ENCODE measurements around the gene TFDP2.
"Not testable (repeated sequence)": the region's sequence is repeated elsewhere in the genome, so short reads cannot be mapped to it uniquely, and the experiment has no call there.

The TFDP2 gene

GRCh38 chr3:142013326-142013980, 135.9 kb downstream of the TFDP2 start:
- DNase-seq, result peak; percentile 4

- DNase-seq, result no peak
Measured at GRCh38 chr3:142009029-142009428, 140.3 kb downstream of the TFDP2 start.

- no peak for DNase-seq
Measured at GRCh38 chr3:142007710-142008399, 141.5 kb downstream of the TFDP2 start.

GRCh38 chr3:142004957-142005356, 144.4 kb downstream of the TFDP2 start:
- not testable (repeated sequence) for DNase-seq

- DNase-seq, result no peak
Measured at GRCh38 chr3:142004025-142004424, 145.3 kb downstream of the TFDP2 start.

- DNase-seq, result no peak
Measured at GRCh38 chr3:142003291-142003690, 146.1 kb downstream of the TFDP2 start.

- DNase-seq, result no peak
Measured at GRCh38 chr3:142000325-142000870, 148.9 kb downstream of the TFDP2 start.

- DNase-seq, result peak; percentile 34
Measured at GRCh38 chr3:141998669-141999290, 150.6 kb downstream of the TFDP2 start.

GRCh38 chr3:141996437-141996836, 152.9 kb downstream of the TFDP2 start:
- DNase-seq, result no peak

- DNase-seq, result no peak
Measured at GRCh38 chr3:141994856-141995255, 154.5 kb downstream of the TFDP2 start.

GRCh38 chr3:141992512-141992911, 156.8 kb downstream of the TFDP2 start:
- no peak for DNase-seq

- DNase-seq, result no peak
Measured at GRCh38 chr3:141986548-141987107, 162.7 kb downstream of the TFDP2 start.

GRCh38 chr3:141981084-141981483, 168.3 kb downstream of the TFDP2 start:
- no peak for DNase-seq

- DNase-seq, result no peak
Measured at GRCh38 chr3:141979050-141979671, 170.2 kb downstream of the TFDP2 start.

GRCh38 chr3:141974777-141975176, 174.6 kb downstream of the TFDP2 start:
- DNase-seq, result not testable (repeated sequence)

- no peak for DNase-seq
Measured at GRCh38 chr3:141972399-141972798, 176.9 kb downstream of the TFDP2 start.

GRCh38 chr3:141971571-141971970, 177.8 kb downstream of the TFDP2 start:
- no peak for DNase-seq

- DNase-seq, result no peak
Measured at GRCh38 chr3:141969711-141970110, 179.6 kb downstream of the TFDP2 start.

GRCh38 chr3:141965471-141965870, 183.9 kb downstream of the TFDP2 start:
- no peak for DNase-seq

- no peak for DNase-seq
Measured at GRCh38 chr3:141963301-141963700, 186.0 kb downstream of the TFDP2 start.

- no peak for DNase-seq
Measured at GRCh38 chr3:141960731-141961130, 188.6 kb downstream of the TFDP2 start.

- DNase-seq, result no peak
Measured at GRCh38 chr3:141959589-141960554, 189.5 kb downstream of the TFDP2 start.
